IMR-90 (cell line): Measurements from ENCODE around the gene KCNQ5.

Experiments used
- FOS ChIP-seq: fragments of 150-350 bp; IDR thresholded peaks from 2 replicates; pipeline ENCODE4 v1.6.1; 2016; ENCODE audit warnings: low read depth, low read length
- MXI1 ChIP-seq: IDR thresholded peaks from 2 replicates; pipeline ENCODE4 v1.6.1; 2012; ENCODE audit warnings: low read depth, mild to moderate bottlenecking, low read length, moderate library complexity, borderline replicate concordance

DNA sequence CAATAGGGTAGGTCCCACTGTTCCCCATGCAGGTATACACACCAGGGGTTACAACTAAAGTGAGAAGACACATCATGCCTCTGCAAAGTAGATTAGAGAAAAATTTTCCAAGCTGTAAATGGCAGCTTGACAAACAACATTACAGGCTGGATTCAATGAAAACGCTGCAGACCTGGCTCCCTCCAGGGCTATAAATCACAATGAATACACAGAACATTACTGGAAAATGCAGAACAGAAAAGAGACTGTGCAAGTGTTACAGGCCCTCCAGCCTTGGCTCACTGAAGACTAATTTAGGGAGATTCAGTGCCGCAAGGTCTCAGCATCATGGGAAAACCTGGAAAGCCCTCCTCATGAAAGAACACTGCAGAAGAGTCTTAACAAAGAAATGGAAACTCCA lies 395.6 kb downstream of the KCNQ5 start:
- no peak for TF ChIP-seq MXI1
- TF ChIP-seq FOS: no peak
